ENCODE data around the gene CRAT.

Gene CRAT

GRCh38 chr9:129080601-129081387 is 29.8 kb downstream of the CRAT start, which contains the start of gene DOLPP1:
TSS of gene DOLPP1 (plus strand) at chr9:129081111. CDS start at chr9:129081132, 21 bp downstream.
- DNase-seq, result peak; percentile 95

GRCh38 chr9:129080298-129080600 is 30.3 kb downstream of the CRAT start:
- no peak for DNase-seq

GRCh38 chr9:129079829-129080228 is 30.8 kb downstream of the CRAT start:
- no peak for DNase-seq

GRCh38 chr9:129078691-129079503 is 31.7 kb downstream of the CRAT start:
- no peak for DNase-seq

GRCh38 chr9:129077236-129077635 is 33.4 kb downstream of the CRAT start:
- no peak for DNase-seq

GRCh38 chr9:129076640-129077037 is 34.0 kb downstream of the CRAT start:
- no peak for DNase-seq

GRCh38 chr9:129075996-129076639 is 34.5 kb downstream of the CRAT start:
- DNase-seq, result no peak

- DNase-seq, result no peak
Measured at GRCh38 chr9:129074106-129074505, 36.5 kb downstream of the CRAT start.

GRCh38 chr9:129073404-129073803 is 37.2 kb downstream of the CRAT start:
- no peak for DNase-seq

- DNase-seq, result no peak
Measured at GRCh38 chr9:129072171-129072570, 38.4 kb downstream of the CRAT start.

- no peak for DNase-seq
Measured at GRCh38 chr9:129071526-129072126, 39.0 kb downstream of the CRAT start.

- no peak for DNase-seq
Measured at GRCh38 chr9:129070696-129071525, 39.7 kb downstream of the CRAT start.

GRCh38 chr9:129069862-129070641 is 40.5 kb downstream of the CRAT start:
- no peak for DNase-seq

GRCh38 chr9:129068990-129069861 is 41.4 kb downstream of the CRAT start:
- no peak for DNase-seq

GRCh38 chr9:129068110-129068509 is 42.5 kb downstream of the CRAT start:
- DNase-seq, result no peak

GRCh38 chr9:129064499-129064908 is 46.1 kb downstream of the CRAT start:
- no peak for DNase-seq

- DNase-seq, result no peak
Measured at GRCh38 chr9:129063061-129063460, 47.5 kb downstream of the CRAT start.

- no peak for DNase-seq
Measured at GRCh38 chr9:129060991-129061390, 49.6 kb downstream of the CRAT start.

GRCh38 chr9:129059796-129060785 is 50.5 kb downstream of the CRAT start:
- no peak for DNase-seq

Data from NCI-H1694 (cell line).